CD4-positive, alpha-beta T cell treated with Interleukin-21 for 1 hour (primary cell): ENCODE results near the gene PCDH9.
"Not testable (repeated sequence)": the region's sequence is repeated elsewhere in the genome, so short reads cannot be mapped to it uniquely, and the experiment has no call there.

Source experiments
- DNase-seq: peaks from one replicate; pipeline ENCODE4 v3.0.0-alpha.2; 2020

The PCDH9 gene

GRCh38 chr13:67125681-67126080, 104.5 kb downstream of the PCDH9 start:
- no peak for DNase-seq

- DNase-seq, result no peak
Measured at GRCh38 chr13:67123165-67123564, 107.0 kb downstream of the PCDH9 start.

- DNase-seq, result no peak
Measured at GRCh38 chr13:67122251-67122650, 107.9 kb downstream of the PCDH9 start.

- DNase-seq, result no peak
Measured at GRCh38 chr13:67120872-67121531, 109.1 kb downstream of the PCDH9 start.

GRCh38 chr13:67119481-67119894, 110.6 kb downstream of the PCDH9 start:
- no peak for DNase-seq

GRCh38 chr13:67118277-67118676, 111.9 kb downstream of the PCDH9 start:
- no peak for DNase-seq

- DNase-seq, result no peak
Measured at GRCh38 chr13:67117010-67117550, 113.1 kb downstream of the PCDH9 start.

GRCh38 chr13:67107979-67108378, 122.2 kb downstream of the PCDH9 start:
- DNase-seq, result no peak

- no peak for DNase-seq
Measured at GRCh38 chr13:67106502-67107057, 123.6 kb downstream of the PCDH9 start.

- no peak for DNase-seq
Measured at GRCh38 chr13:67101730-67102467, 128.2 kb downstream of the PCDH9 start.

- DNase-seq, result no peak
Measured at GRCh38 chr13:67100730-67101129, 129.4 kb downstream of the PCDH9 start.

- DNase-seq, result no peak
Measured at GRCh38 chr13:67099494-67099893, 130.6 kb downstream of the PCDH9 start.

GRCh38 chr13:67097892-67098452, 132.2 kb downstream of the PCDH9 start:
- no peak for DNase-seq

GRCh38 chr13:67096893-67097292, 133.2 kb downstream of the PCDH9 start:
- not testable (repeated sequence) for DNase-seq

GRCh38 chr13:67096418-67096817, 133.7 kb downstream of the PCDH9 start:
- DNase-seq, result no peak

- no peak for DNase-seq
Measured at GRCh38 chr13:67095621-67096020, 134.5 kb downstream of the PCDH9 start.

- no peak for DNase-seq
Measured at GRCh38 chr13:67094952-67095351, 135.2 kb downstream of the PCDH9 start.

- DNase-seq, result no peak
Measured at GRCh38 chr13:67094078-67094477, 136.1 kb downstream of the PCDH9 start.

GRCh38 chr13:67091603-67092002, 138.5 kb downstream of the PCDH9 start:
- DNase-seq, result no peak

GRCh38 chr13:67090856-67091255, 139.3 kb downstream of the PCDH9 start:
- DNase-seq, result no peak

- no peak for DNase-seq
Measured at GRCh38 chr13:67087527-67087926, 142.6 kb downstream of the PCDH9 start.

GRCh38 chr13:67086260-67086659, 143.9 kb downstream of the PCDH9 start:
- DNase-seq, result no peak

GRCh38 chr13:67084066-67084465, 146.1 kb downstream of the PCDH9 start:
- DNase-seq, result no peak

- DNase-seq, result no peak
Measured at GRCh38 chr13:67083519-67083918, 146.6 kb downstream of the PCDH9 start.
